A673 (cell line): ENCODE results near the gene CELF1. TPM values are rescaled to one million over a fixed set of nuclear protein-coding genes. Genes with fewer than 3 reads are reported as not detected.
A peak's percentile ranks its signal among the peaks of the same experiment; 100 is the strongest.
"Not testable (repeated sequence)": the region's sequence is repeated elsewhere in the genome, so short reads cannot be mapped to it uniquely, and the experiment has no call there.

ENCODE experiments used
- BruUV-seq: library from RNA; stranded (reverse); fragments of 400-500 nt; replicated peaks from 2 replicates; lab custom pipeline; 2021; lab: Mats Ljungman, UMichigan
- CTCF ChIA-PET: fragments of 300-600 bp; sonication (Branson Sonifier 250); formaldehyde crosslinking; loops from one replicate; lab custom pipeline; 2022; ENCODE audit warnings: antibody characterized with exemption; lab: Charles Lee
- POLR2A ChIA-PET: fragments of 300-600 bp; sonication (Branson Sonifier 250); formaldehyde crosslinking; loops from one replicate; lab custom pipeline; 2022; ENCODE audit warnings: antibody characterized with exemption; ENCODE audit not compliant: low non-redundant PET; lab: Charles Lee
- DNase-seq: peaks from one replicate; pipeline ENCODE4 v3.0.0-alpha.2; 2015; ENCODE audit warnings: low spot score
- H3K27ac ChIP-seq: fragments of 200-600 bp; sonication (generic); 2 replicates; pipeline ENCODE4 v1.5.1; 2016; ENCODE audit warnings: mixed run types, low read depth, mild to moderate bottlenecking, mixed read lengths, antibody characterized with exemption, low read length; ENCODE audit not compliant: poor library complexity, severe bottlenecking
- H3K27me3 ChIP-seq: fragments of 200-600 bp; sonication (generic); replicated peaks from 2 replicates; pipeline ENCODE4 v1.6.1; 2017; ENCODE audit warnings: mixed run types, low read depth, mild to moderate bottlenecking, mixed read lengths, antibody characterized with exemption, low read length; ENCODE audit not compliant: insufficient read depth, poor library complexity
- H3K36me3 ChIP-seq: fragments of 200-600 bp; sonication (generic); 2 replicates; pipeline ENCODE4 v1.6.1; 2016; ENCODE audit warnings: mixed run types, mild to moderate bottlenecking, mixed read lengths, antibody characterized with exemption, low read length; ENCODE audit not compliant: insufficient read depth, poor library complexity, severe bottlenecking
- H3K4me1 ChIP-seq: fragments of 200-600 bp; sonication (generic); 2 replicates; pipeline ENCODE4 v1.6.1; 2017; ENCODE audit warnings: mixed run types, mild to moderate bottlenecking, mixed read lengths, antibody characterized with exemption, low read length; ENCODE audit not compliant: insufficient read depth, poor library complexity, severe bottlenecking
- H3K4me3 ChIP-seq: fragments of 200-600 bp; sonication (generic); 2 replicates; pipeline ENCODE4 v1.5.1; 2016; ENCODE audit warnings: low read depth, mixed run types, mild to moderate bottlenecking, mixed read lengths, low read length; ENCODE audit not compliant: poor library complexity, severe bottlenecking
- H3K9me3 ChIP-seq: fragments of 200-600 bp; sonication (generic); 2 replicates; pipeline ENCODE4 v1.6.1; 2016; ENCODE audit warnings: mixed run types, low read depth, mild to moderate bottlenecking, mixed read lengths, antibody characterized with exemption, low read length; ENCODE audit not compliant: poor library complexity, severe bottlenecking
- EZH2 ChIP-seq: fragments of 200-600 bp; sonication (generic); IDR thresholded peaks from 2 replicates; pipeline ENCODE4 v1.6.1; 2017; ENCODE audit warnings: borderline replicate concordance, low read depth, mild to moderate bottlenecking, mixed read lengths, antibody characterized with exemption, low read length; ENCODE audit not compliant: poor library complexity, severe bottlenecking
- intact Hi-C: fragments of 100-400 bp; cut with micrococcal nuclease; formaldehyde crosslinking; loops from one replicate; pipeline ENCODE4 v1.10.0; 2022; ENCODE audit not compliant: unreplicated experiment
- total RNA-seq: library from RNA; stranded (reverse); gene quantifications from 2 replicates; pipeline ENCODE4 v1.2.3, GENCODE V29; 2021
- TF ChIP-seq, protein P1 (sequence below): fragments of 300-800, 200-600 bp; sonication (generic); conservative IDR thresholded peaks from 2 replicates; pipeline ENCODE4 v1.5.1; 2017; ENCODE audit warnings: low read depth, mild to moderate bottlenecking, antibody characterized with exemption, low read length, moderate library complexity, mixed read lengths

Gene CELF1
- total RNA-seq, 1 experiment from 2014 or later = 257 TPM

DNA sequence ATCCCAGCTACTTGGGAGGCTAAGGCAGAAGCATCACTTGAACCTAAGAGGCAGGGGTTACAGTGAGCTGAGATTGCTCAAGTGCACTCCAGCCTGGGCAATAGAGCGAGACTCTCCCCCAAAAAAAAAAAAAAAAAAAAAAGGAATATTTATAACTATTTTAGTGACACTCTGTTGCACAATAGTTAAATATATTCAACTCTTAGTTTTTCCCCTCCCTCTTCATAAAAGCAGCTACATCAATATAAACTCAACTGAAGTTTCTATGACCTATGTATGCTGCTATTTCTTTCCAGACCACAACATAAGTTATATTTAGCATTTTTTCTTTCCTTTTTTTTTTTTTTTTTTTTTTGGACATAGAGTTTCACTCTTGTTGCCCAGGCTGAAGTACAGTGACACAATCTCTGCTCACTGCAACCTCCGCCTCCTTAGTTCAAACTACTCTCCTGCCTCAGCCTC, 19.2 kb downstream of the CELF1 start:
- peak overlapping the region; percentile 8 for H3K27ac ChIP-seq
- CTCF ChIA-PET = interaction anchor here (0.6 kb wide), 1 partner anchor 13 kb away, joined by 10 read pairs; no protein-coding TSS in a partner anchor
- no TSS peak for BruUV-seq
- DNase-seq = no peak
- no peak overlapping the region for H3K4me3 ChIP-seq
- no peaks in the 10 kb centered on the region for H3K36me3 ChIP-seq
- peaks cover 55% of the 10 kb centered on the region for H3K4me1 ChIP-seq
- TF ChIP-seq, protein P1, sequence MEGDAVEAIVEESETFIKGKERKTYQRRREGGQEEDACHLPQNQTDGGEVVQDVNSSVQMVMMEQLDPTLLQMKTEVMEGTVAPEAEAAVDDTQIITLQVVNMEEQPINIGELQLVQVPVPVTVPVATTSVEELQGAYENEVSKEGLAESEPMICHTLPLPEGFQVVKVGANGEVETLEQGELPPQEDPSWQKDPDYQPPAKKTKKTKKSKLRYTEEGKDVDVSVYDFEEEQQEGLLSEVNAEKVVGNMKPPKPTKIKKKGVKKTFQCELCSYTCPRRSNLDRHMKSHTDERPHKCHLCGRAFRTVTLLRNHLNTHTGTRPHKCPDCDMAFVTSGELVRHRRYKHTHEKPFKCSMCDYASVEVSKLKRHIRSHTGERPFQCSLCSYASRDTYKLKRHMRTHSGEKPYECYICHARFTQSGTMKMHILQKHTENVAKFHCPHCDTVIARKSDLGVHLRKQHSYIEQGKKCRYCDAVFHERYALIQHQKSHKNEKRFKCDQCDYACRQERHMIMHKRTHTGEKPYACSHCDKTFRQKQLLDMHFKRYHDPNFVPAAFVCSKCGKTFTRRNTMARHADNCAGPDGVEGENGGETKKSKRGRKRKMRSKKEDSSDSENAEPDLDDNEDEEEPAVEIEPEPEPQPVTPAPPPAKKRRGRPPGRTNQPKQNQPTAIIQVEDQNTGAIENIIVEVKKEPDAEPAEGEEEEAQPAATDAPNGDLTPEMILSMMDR = no peak
- no peak for TF ChIP-seq EZH2
- H3K9me3 ChIP-seq = no peaks in the 10 kb centered on the region
- H3K27me3 ChIP-seq = no peaks in the 10 kb centered on the region
- POLR2A ChIA-PET = no interaction called here
- intact Hi-C loops = no loop called here

DNA sequence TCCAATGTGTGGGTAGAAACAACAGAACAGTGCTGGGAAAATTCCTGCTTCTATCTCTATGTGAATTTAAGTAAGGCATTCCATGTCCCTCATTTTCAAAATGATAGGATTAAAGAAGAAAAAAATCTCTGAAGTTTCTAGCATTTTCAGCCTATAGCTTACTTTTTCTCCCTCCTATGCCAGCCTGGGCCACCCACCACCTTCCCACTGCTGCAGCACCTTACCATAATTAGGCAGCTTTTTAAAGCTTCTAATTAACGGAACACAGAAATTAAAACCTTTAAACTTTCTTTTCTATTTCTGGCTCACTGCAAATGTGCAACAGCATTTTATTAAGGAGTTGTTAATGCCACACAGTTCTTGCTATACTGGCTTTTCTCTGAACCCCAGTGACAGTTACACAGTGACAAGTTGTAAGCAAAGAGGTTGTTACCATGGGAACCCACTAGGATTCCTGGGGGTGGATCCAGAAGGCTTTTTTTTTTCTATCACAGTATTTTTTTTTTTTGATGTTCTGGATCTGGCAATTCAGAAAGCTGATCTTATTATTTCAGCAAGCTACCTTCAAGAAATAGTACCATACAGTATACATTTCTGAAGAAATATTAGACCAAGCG, 20.2 kb downstream of the CELF1 start:
- Histone ChIP-seq H3K4me1 (peaks cover 47% of the 10 kb centered on the region), H3K9me3 (no peaks in the 10 kb centered on the region), H3K36me3 (no peaks in the 10 kb centered on the region), H3K4me3 (no peak overlapping the region), H3K27me3 (no peaks in the 10 kb centered on the region), H3K27ac (no peak overlapping the region)
- TF ChIP-seq, protein P1 = no peak
- no peak for TF ChIP-seq EZH2
- ChIA-PET CTCF (interaction anchor here (0.6 to 0.7 kb wide), 2 partner anchors 19 to 78 kb away, joined by 3 read pairs; no protein-coding TSS in a partner anchor), POLR2A (no interaction called here)
- no TSS peak for BruUV-seq
- peak; percentile 69 for DNase-seq
- intact Hi-C loops = no loop called here

DNA sequence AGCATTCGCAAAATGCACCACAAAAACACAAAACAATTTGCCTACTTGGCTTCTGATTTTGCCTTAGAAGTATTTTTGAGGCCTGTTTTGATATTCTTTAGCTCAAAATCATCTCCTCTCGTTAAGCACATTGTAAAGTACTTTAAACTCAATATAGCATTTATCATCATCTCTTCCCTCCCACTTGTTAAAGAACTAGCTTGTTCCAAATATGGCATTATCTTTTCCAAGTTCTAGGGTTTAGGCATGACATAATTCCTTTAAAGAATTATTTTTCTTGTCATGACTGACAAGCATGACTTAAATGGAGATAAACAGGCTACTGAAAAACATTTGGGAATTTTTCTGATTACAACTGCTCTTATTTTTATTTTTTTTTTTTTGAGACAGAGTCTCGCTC, 21.3 kb downstream of the CELF1 start:
- no peak overlapping the region for H3K27ac ChIP-seq
- H3K27me3 ChIP-seq = no peaks in the 10 kb centered on the region
- BruUV-seq = TSS peak; percentile 20
- no peak overlapping the region for H3K4me3 ChIP-seq
- intact Hi-C loops = no loop called here
- H3K4me1 ChIP-seq = peaks cover 37% of the 10 kb centered on the region
- POLR2A ChIA-PET = interaction anchor here (0.7 kb wide), 1 partner anchor 13 kb away, joined by 4 read pairs; no protein-coding TSS in a partner anchor
- no peak for TF ChIP-seq EZH2
- TF ChIP-seq, protein P1 = no peak
- CTCF ChIA-PET = no interaction called here
- no peak for DNase-seq
- H3K36me3 ChIP-seq = no peaks in the 10 kb centered on the region
- H3K9me3 ChIP-seq = no peaks in the 10 kb centered on the region

DNA sequence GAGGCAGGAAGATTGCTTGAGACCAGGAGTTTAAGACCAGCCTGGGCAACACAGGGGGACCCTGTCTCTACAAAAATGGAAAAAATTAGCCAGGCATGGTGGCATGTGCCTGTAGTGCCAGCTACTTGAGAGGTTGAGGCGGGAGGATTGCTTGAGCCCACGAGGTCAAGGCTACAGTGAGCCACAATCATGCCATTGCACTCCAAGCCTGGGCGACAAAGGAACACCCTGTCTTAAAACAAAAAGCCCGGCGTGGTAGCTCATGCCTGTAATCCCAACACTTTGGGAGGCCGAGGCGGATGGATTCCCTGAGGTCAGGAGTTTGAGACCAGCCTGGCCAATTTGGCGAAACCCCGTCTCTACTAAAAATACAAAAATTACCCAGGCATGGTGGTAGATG, 22.2 kb downstream of the CELF1 start:
- H3K27ac ChIP-seq, intact Hi-C loops, BruUV-seq, POLR2A ChIA-PET, H3K4me3 ChIP-seq, H3K27me3 ChIP-seq, H3K36me3 ChIP-seq, DNase-seq, H3K9me3 ChIP-seq: not testable (repeated sequence)
- H3K4me1 ChIP-seq = peaks cover 33% of the 10 kb centered on the region
- CTCF ChIA-PET = interaction anchor here (0.6 kb wide), 1 partner anchor 194 kb away, joined by 9 read pairs; no protein-coding TSS in a partner anchor
